Measurements from ENCODE around the gene KCNAB2.

The KCNAB2 gene

DNA sequence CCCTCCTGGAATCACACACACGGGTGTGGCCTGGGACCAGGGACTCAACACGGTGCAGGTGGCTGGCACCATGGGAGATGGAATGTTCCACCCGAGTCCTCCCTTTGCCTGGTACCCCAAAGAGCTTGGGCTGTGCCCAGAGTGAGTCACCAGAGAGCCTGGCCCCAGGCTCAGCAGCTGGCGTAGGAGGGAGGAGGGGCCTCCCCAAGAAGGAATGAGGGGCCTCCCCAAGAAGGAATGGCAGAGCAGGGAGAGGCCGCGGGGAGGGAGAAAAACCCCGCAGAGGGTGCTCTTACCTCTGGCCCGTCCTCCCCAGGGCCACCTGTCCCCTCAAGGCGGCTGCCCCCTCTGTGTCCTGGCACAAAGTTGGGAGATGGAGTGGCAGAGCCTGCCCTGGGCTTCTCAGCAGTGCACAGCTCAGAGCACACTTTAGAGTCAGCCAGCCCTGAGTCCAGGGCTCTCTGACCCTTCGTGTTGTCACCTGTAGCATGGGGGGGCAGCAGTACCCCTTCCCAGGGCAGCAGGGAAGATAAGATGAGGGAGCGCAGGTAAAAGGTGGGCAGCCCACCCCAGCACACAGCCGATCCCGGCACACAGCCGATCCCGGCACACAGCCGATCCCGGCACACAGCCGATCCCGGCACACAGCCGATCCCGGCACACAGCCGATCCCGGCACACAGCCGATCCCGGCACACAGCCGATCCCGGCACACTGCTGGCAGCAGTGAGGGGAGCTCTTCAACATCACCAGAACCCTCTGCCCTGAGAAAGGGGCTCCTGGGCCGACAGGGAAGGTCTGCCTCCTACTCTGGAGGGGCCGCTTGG, 20.2 kb upstream of the KCNAB2 start:
- FAIRE-seq (no peak), DNase-seq (ENCODE audit: insufficient read length) (no peak)
- TF ChIP-seq POLR2AphosphoS5 (IDR thresholded peaks at IDR 0.05; ENCODE audit: low read depth, low read length): no peak
- no peak for TF ChIP-seq POLR2A (IDR thresholded peaks at IDR 0.05; ENCODE audit: low read depth, low read length)
- no peak for TF ChIP-seq TAF1 (IDR thresholded peaks at IDR 0.05; ENCODE audit: borderline replicate concordance, low read depth, low read length)

DNA sequence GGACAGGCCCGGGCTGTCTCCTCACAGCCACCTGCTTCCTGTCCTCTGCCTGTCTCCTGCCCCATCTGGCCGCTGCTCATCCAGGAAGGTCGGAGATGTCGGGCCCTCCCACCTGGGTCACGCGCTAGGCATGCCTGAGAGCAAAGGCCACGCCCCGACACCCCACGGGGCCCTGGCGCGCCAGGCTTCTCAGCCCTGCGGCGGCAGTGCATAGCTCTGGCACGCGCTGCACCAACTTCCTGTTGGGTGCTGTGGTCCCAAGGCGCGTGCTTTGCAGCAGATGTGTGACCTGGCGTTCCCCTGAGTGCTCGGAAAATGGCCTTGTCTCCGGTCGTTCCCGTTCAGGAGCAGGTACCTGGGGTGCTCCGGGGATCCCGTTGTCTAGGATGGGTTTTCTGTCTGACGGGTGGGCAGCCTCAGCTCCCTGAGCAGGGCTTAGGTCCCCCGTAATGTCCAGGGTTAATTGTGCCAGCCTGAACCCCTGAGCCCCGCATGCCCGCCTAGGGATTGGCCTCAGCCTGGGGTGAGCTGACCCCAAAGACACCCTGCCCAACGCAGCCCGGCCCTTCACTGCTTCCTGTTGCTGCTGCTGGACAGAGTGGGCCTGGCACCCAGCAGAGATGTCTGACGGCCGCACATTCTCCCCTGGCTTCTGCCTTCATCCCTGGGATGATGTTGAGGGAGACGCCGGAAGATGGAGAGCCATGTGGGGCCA, 19.4 kb upstream of the KCNAB2 start:
- TF ChIP-seq TAF1 (IDR thresholded peaks at IDR 0.05; ENCODE audit: borderline replicate concordance, low read depth, low read length): peak; percentile 77; the same call in 1 of the 2 replicates
- peak; percentile 83 for TF ChIP-seq POLR2A (IDR thresholded peaks at IDR 0.05; ENCODE audit: low read depth, low read length)
- peak; percentile 76 for TF ChIP-seq POLR2AphosphoS5 (IDR thresholded peaks at IDR 0.05; ENCODE audit: low read depth, low read length)
- DNase-seq (ENCODE audit: insufficient read length) (peak; percentile 88), FAIRE-seq (peak; percentile 97)

GRCh38 chr1:6027591-6027990, 18.1 kb upstream of the KCNAB2 start:
- FAIRE-seq (no peak), DNase-seq (ENCODE audit: insufficient read length) (no peak)
- TF ChIP-seq POLR2A (IDR thresholded peaks at IDR 0.05; ENCODE audit: low read depth, low read length): no peak

DNA sequence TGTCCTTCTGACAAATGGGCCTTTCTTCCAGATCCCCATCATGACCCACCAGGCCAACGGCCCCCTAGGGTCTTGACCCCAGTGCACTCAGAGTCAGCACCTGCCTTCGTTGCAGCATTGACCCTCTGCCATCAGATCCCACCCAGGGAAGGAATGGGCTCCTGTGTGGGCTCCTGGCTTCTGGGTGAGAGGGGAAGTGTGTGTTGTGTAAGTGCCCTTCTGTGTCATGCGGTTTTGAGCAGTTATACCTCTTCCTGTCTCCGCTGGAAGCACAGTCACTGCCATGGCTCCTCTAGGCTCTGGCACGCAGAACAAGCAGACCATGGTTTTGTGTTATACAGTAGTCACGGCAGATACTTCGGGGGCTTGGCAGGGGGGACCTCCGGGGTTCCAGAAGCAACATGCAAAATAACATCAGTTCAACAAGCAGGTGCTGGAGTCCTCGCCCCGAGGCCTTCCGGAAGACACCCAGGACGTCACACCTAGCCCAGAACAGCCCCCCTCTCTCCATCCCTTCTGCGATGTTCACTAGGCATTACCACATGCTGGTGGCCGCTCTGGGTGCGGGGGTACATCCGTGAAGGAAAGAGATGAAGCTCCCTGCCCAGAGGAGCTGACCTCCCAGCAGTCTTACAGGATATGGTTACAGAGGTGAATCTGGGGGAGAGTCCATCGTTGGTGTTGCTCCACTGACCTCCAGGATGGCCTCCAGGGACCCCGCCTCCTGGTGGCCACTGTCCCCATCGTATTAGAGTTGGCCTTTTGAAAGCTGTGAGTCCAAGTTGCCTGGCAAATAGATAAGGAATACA, 17.4 kb upstream of the KCNAB2 start:
- DNase-seq (ENCODE audit: insufficient read length): no peak
- peak; percentile 87 for FAIRE-seq
- no peak for TF ChIP-seq POLR2AphosphoS5 (IDR thresholded peaks at IDR 0.05; ENCODE audit: low read depth, low read length)
- no peak for TF ChIP-seq POLR2A (IDR thresholded peaks at IDR 0.05; ENCODE audit: low read depth, low read length)
- TF ChIP-seq TAF1 (IDR thresholded peaks at IDR 0.05; ENCODE audit: borderline replicate concordance, low read depth, low read length): no peak

DNA sequence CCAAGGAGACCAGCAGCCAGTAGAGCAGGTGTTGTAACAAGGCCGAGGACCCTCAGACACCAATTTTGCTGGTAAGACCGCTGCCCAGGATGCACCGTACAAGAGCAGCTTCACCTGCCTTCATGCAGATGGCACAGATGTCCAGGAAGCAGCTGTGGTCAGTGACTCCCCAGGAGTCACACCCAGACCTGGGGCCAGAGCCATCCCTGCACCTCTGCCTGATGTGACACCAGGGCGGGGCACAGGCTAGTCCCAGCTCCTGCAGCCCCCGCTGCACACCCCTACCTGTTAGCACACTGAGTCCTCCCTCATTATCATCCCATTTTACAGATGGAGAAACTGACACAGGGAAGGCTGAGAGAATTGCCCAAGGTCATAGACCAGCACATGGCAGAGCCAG, 16.3 kb upstream of the KCNAB2 start:
- FAIRE-seq (no peak), DNase-seq (ENCODE audit: insufficient read length) (no peak)
- TF ChIP-seq POLR2AphosphoS5 (IDR thresholded peaks at IDR 0.05; ENCODE audit: low read depth, low read length): no peak
- no peak for TF ChIP-seq POLR2A (IDR thresholded peaks at IDR 0.05; ENCODE audit: low read depth, low read length)
- TF ChIP-seq TAF1 (IDR thresholded peaks at IDR 0.05; ENCODE audit: borderline replicate concordance, low read depth, low read length): no peak

- FAIRE-seq (no peak), DNase-seq (ENCODE audit: insufficient read length) (no peak)
- TF ChIP-seq POLR2A (IDR thresholded peaks at IDR 0.05; ENCODE audit: low read depth, low read length) (no peak), TAF1 (IDR thresholded peaks at IDR 0.05; ENCODE audit: borderline replicate concordance, low read depth, low read length) (no peak)
Measured at GRCh38 chr1:6030132-6030531, 15.6 kb upstream of the KCNAB2 start.

DNA sequence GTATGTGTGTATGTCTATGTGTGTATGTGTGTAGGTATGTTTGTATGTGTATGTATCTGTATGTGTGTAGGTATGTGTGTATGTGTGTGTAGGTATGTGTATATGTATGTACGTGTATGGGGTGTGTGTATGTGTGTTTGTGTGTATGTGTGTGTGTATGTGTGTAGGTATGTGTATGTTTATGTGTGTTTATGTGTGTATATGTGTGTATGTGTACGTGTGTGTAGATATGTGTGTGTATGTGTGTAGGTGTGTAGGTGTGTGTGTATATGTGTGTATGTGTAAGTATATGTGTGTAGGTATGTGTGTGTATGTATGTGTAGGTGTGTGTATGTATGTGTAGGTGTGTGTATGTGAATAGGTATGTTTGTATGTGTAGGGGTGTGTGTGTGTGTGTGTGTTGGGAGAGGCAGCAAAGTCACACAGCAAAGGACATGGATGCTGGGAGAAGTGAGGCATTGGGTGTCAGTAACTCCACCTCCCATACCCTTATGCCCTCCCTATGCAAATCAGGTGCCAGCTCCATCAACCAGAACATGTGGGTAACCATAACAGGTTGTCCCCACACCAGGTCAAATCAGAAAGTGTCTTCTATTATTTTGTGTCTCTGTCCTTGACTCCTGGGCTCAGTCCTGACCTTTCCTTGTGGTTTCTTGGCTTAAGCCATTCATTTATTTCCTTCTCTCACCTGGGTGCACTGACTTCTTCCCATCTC, 15.0 kb upstream of the KCNAB2 start:
- DNase-seq (ENCODE audit: insufficient read length) (no peak), FAIRE-seq (peak; percentile 86)
- TF ChIP-seq TAF1 (IDR thresholded peaks at IDR 0.05; ENCODE audit: borderline replicate concordance, low read depth, low read length): no peak
- TF ChIP-seq POLR2A (IDR thresholded peaks at IDR 0.05; ENCODE audit: low read depth, low read length): 0 out of 2 replicates have a peak, but pooled peaks have one; percentile 19
- 0 out of 2 replicates have a peak, but pooled peaks have one; percentile 33 for TF ChIP-seq POLR2AphosphoS5 (IDR thresholded peaks at IDR 0.05; ENCODE audit: low read depth, low read length)

DNA sequence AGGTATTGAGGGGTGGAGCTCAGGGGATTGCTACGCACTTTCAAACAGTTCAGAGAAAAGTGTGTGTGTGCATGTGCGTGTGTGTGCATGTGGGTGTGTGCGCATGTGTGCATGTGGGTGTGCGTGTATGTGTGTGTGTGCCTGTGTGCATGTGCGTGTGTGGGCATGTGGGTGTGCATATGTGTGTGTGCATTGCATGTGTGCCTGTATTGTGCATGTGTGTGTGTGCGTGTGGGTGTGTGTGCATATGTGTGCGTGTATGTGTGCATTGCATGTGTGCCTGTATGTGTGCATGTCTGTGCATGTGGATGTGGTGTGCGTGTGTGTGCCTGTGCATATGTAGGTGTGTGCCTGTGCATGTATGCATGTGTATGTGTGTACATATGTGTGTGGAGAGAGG, 12.6 kb upstream of the KCNAB2 start:
- FAIRE-seq (no peak), DNase-seq (ENCODE audit: insufficient read length) (no peak)
- TF ChIP-seq TAF1 (IDR thresholded peaks at IDR 0.05; ENCODE audit: borderline replicate concordance, low read depth, low read length): no peak
- TF ChIP-seq POLR2AphosphoS5 (IDR thresholded peaks at IDR 0.05; ENCODE audit: low read depth, low read length): peak; percentile 77; the same call in 1 of the 2 replicates
- TF ChIP-seq POLR2A (IDR thresholded peaks at IDR 0.05; ENCODE audit: low read depth, low read length): no peak

GRCh38 chr1:6033986-6034749, 11.5 kb upstream of the KCNAB2 start:
- no peak for FAIRE-seq
- TF ChIP-seq POLR2A (IDR thresholded peaks at IDR 0.05; ENCODE audit: low read depth, low read length) (no peak), POLR2AphosphoS5 (IDR thresholded peaks at IDR 0.05; ENCODE audit: low read depth, low read length) (no peak), TAF1 (IDR thresholded peaks at IDR 0.05; ENCODE audit: borderline replicate concordance, low read depth, low read length) (no peak)
- no peak for DNase-seq (ENCODE audit: insufficient read length)

DNA sequence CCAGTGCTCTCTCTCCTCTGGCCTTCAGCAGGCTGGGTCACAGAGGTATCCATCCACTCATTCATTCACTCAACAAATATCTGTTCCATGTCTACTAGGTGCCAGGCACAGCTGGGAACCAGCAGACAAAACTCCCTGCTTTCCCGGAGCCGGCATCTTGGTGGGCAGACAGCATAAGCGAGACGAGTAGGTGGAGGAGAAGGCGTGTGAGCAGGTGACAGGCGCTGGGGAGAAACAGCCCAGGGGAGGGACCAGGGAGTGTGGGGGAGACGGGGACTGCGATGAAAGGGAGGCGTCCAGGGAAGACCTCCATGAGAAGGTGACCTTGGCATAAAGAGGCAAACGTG, 11.0 kb upstream of the KCNAB2 start:
- no peak for FAIRE-seq
- no peak for DNase-seq (ENCODE audit: insufficient read length)
- TF ChIP-seq TAF1 (IDR thresholded peaks at IDR 0.05; ENCODE audit: borderline replicate concordance, low read depth, low read length) (no peak), POLR2A (IDR thresholded peaks at IDR 0.05; ENCODE audit: low read depth, low read length) (no peak), POLR2AphosphoS5 (IDR thresholded peaks at IDR 0.05; ENCODE audit: low read depth, low read length) (no peak)

Data from GM12892 (cell line).